Loucy (cell line): ENCODE measurements around the gene VPS54.

Source experiments
- CTCF ChIP-seq: fragments of 200-600 bp; sonication (generic); conservative IDR thresholded peaks from 2 replicates; pipeline ENCODE4 v1.5.1; 2014; ENCODE audit warnings: mild to moderate bottlenecking, antibody characterized with exemption, low read length
- EZH2phosphoT487 ChIP-seq: fragments of 200-600 bp; IDR thresholded peaks from 2 replicates; pipeline ENCODE4 v1.6.1; 2018; ENCODE audit warnings: antibody characterized with exemption, mild to moderate bottlenecking, moderate library complexity, borderline replicate concordance

- no peak for TF ChIP-seq CTCF
- TF ChIP-seq EZH2phosphoT487 = no peak
Observed at GRCh38 chr2:63851691-63852311, 167.4 kb downstream of the VPS54 start.
